Omental fat pad (tissue), 4 donors: ENCODE results near the gene TRIM7. TPM values are rescaled to one million over a fixed set of nuclear protein-coding genes. Genes with fewer than 3 reads are reported as not detected.
"Not testable (repeated sequence)": the region's sequence is repeated elsewhere in the genome, so short reads cannot be mapped to it uniquely, and the experiment has no call there.

ENCODE experiments used
- ATAC-seq: fragments of 150-250 bp; one replicate; pipeline ENCODE4 v1.9.1; 2016; ENCODE audit warnings: mild to moderate bottlenecking, moderate library complexity; ENCODE audit not compliant: low FRiP score
- DNase-seq: peaks from one replicate; pipeline ENCODE4 v3.0.0-alpha.2; 2019; ENCODE audit warnings: low spot score
- CTCF ChIP-seq, 3 donors: fragments of 450-650 bp; IDR thresholded peaks; one replicate each; pipeline ENCODE4 v1.5.1; 2016 to 2017; ENCODE audit warnings: antibody characterized with exemption in 3 of 3, mild to moderate bottlenecking in 3 of 3, moderate library complexity in 2 of 3
- total RNA-seq, 4 donors: library from RNA; depleted of rRNA; stranded (reverse); fragments of >200 nt; gene quantifications; one replicate each; pipeline ENCODE4 v1.1.0, GENCODE V29; 2016

The TRIM7 gene
- total RNA-seq, 4 donors from 2014 or later = 0.79 to 2.9 (median 1.1) TPM

GRCh38 chr5:181219262-181220177, 14.5 kb upstream of the TRIM7 start:
- ATAC-seq = no peak
- no peak for DNase-seq
- no peak for TF ChIP-seq CTCF (IDR thresholded peaks at IDR 0.05)

GRCh38 chr5:181218795-181219124, 13.8 kb upstream of the TRIM7 start:
- ATAC-seq = no peak
- DNase-seq = no peak
- no peak for TF ChIP-seq CTCF (IDR thresholded peaks at IDR 0.05)

GRCh38 chr5:181217803-181218062, 12.7 kb upstream of the TRIM7 start:
- DNase-seq (no peak), ATAC-seq (peak; percentile 5)
- no peak for TF ChIP-seq CTCF (IDR thresholded peaks at IDR 0.05)

- no peak for DNase-seq
- no peak for TF ChIP-seq CTCF (IDR thresholded peaks at IDR 0.05)
- peak; percentile 51 for ATAC-seq
These were observed 12.3 kb upstream of the TRIM7 start for GRCh38 chr5:181217111-181217802.

- no peak for ATAC-seq
- no peak for TF ChIP-seq CTCF (IDR thresholded peaks at IDR 0.05)
- DNase-seq = no peak
These were observed 11.3 kb upstream of the TRIM7 start for GRCh38 chr5:181215997-181216989.

- not testable (repeated sequence) for ATAC-seq, DNase-seq
These were observed 9.3 kb upstream of the TRIM7 start for GRCh38 chr5:181214249-181214648.

- no peak for DNase-seq
- ATAC-seq = no peak
- TF ChIP-seq CTCF (IDR thresholded peaks at IDR 0.05) = no peak
These were observed 7.9 kb upstream of the TRIM7 start for GRCh38 chr5:181212934-181213333.
